Measurements from ENCODE around the gene RABGAP1L. TPM values are rescaled to one million over a fixed set of nuclear protein-coding genes. Genes with fewer than 3 reads are reported as not detected.

RABGAP1L gene
- total RNA-seq, 1 experiment from 2014 or later: 76.9 TPM

DNA sequence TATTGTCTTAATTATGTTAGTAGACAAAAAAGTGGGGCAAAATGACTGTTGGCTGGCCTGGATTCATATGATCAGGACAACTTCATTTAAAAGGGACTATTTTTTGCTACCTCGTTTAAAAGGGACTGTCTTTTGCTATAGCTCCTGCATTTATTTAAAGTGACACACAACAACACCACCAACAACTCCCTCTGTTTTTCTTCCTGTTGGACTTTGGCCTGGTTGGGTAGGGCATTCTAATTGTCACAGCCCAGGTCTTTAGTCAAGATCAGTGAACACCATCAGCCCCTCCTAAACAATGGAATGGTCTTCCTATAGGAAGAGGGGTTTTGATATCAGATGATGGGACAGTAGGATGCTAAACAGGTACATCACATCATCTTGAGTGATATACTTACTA, 530.2 kb downstream of the RABGAP1L start (continued):
- no peak for TF ChIP-seq FOXJ3 (CRISPR knock-in tag; IDR thresholded peaks at IDR 0.05; ENCODE audit: borderline replicate concordance)
- no peak for TF ChIP-seq GTF2I (CRISPR knock-in tag; conservative IDR thresholded peaks at IDR 0.05)
- no peak for TF ChIP-seq ELF4 (CRISPR knock-in tag; IDR thresholded peaks at IDR 0.05; ENCODE audit: low read depth)
- no peak for TF ChIP-seq ZBTB21 (CRISPR knock-in tag; IDR thresholded peaks at IDR 0.05; ENCODE audit: borderline replicate concordance)
- TF ChIP-seq, protein P1, sequence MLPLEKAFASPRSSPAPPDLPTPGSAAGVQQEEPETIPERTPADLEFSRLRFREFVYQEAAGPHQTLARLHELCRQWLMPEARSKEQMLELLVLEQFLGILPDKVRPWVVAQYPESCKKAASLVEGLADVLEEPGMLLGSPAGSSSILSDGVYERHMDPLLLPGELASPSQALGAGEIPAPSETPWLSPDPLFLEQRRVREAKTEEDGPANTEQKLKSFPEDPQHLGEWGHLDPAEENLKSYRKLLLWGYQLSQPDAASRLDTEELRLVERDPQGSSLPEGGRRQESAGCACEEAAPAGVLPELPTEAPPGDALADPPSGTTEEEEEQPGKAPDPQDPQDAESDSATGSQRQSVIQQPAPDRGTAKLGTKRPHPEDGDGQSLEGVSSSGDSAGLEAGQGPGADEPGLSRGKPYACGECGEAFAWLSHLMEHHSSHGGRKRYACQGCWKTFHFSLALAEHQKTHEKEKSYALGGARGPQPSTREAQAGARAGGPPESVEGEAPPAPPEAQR (CRISPR knock-in tag; IDR thresholded peaks at IDR 0.05): no peak
- TF ChIP-seq CREB1 (CRISPR knock-in tag; IDR thresholded peaks at IDR 0.05): no peak
- TF ChIP-seq TEAD1 (CRISPR knock-in tag; IDR thresholded peaks at IDR 0.05): no peak
- no peak for TF ChIP-seq PRRX2 (CRISPR knock-in tag; IDR thresholded peaks at IDR 0.05)
- TF ChIP-seq ZNF121 (CRISPR knock-in tag; IDR thresholded peaks at IDR 0.05): no peak
- TF ChIP-seq ATF1 (CRISPR knock-in tag; IDR thresholded peaks at IDR 0.05): no peak
- no peak for TF ChIP-seq OVOL2 (CRISPR knock-in tag; IDR thresholded peaks at IDR 0.05; ENCODE audit: borderline replicate concordance)
- no peak for TF ChIP-seq SMAD4 (CRISPR knock-in tag; IDR thresholded peaks at IDR 0.05)
- TF ChIP-seq CTCF (IDR thresholded peaks at IDR 0.05): no peak

DNA sequence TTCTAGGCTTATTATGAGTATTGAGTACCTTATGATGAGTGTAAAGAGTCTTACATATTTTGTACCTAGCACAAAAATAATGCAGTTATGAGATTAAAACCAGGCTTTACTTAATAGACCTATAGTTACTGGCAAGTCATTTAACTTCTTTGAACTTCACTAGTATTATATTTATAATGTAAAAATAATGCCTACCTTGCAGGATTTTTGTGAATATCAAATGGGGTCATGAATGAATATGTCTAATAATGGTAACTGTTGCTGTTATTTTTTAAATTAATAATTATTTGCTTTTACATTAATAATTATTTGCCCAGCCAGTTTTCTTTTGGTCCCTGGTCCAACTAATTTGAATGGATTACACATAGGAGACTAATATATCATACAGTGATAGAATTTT, 530.9 kb downstream of the RABGAP1L start:
- Mint-ChIP-seq H3K4me3 (no peak overlapping the region), H3K27me3 (ENCODE audit: low read depth) (no peaks in the 10 kb centered on the region), H3K27ac (no peak overlapping the region; the same call in 1 of the 2 replicates), H3K9me3 (peaks cover 4% of the 10 kb centered on the region; the same call in 1 of the 2 replicates), H3K36me3 (no peaks in the 10 kb centered on the region), H3K4me1 (peaks cover 16% of the 10 kb centered on the region)
- CTCF ChIA-PET: interaction anchor here (0.7 to 0.9 kb wide), 2 partner anchors 10 to 13 kb away, joined by 3 to 6 read pairs; no protein-coding TSS in a partner anchor
- TF ChIP-seq MYBL2 (CRISPR knock-in tag; IDR thresholded peaks at IDR 0.05): no peak
- TF ChIP-seq CBFB (CRISPR knock-in tag; IDR thresholded peaks at IDR 0.05; ENCODE audit: low read depth): no peak
- TF ChIP-seq E2F5 (CRISPR knock-in tag; IDR thresholded peaks at IDR 0.05): no peak
- no peak for TF ChIP-seq SMAD4 (CRISPR knock-in tag; IDR thresholded peaks at IDR 0.05)
- TF ChIP-seq CTCF (IDR thresholded peaks at IDR 0.05): no peak
- TF ChIP-seq NR2C2 (CRISPR knock-in tag; IDR thresholded peaks at IDR 0.05): no peak
- POLR2A ChIA-PET: no interaction called here
- ATAC-seq: no peak
- DNase-seq (ENCODE audit: low spot score): no peak

GRCh38 chr1:174692313-174692712, 533.0 kb downstream of the RABGAP1L start:
- CTCF ChIA-PET: interaction anchor here (1.0 to 1.4 kb wide), 4 partner anchors 10 to 430 kb away, joined by 3 to 5 read pairs (median 4); no protein-coding TSS in a partner anchor
- no peak overlapping the region for H3K4me3 Mint-ChIP-seq
- TF ChIP-seq ZNF671 (CRISPR knock-in tag; IDR thresholded peaks at IDR 0.05) (no peak), OVOL2 (CRISPR knock-in tag; IDR thresholded peaks at IDR 0.05; ENCODE audit: borderline replicate concordance) (no peak), NFE2L1 (CRISPR knock-in tag; IDR thresholded peaks at IDR 0.05) (no peak), TEAD1 (CRISPR knock-in tag; IDR thresholded peaks at IDR 0.05) (no peak), ATF2 (CRISPR knock-in tag; IDR thresholded peaks at IDR 0.05; ENCODE audit: borderline replicate concordance, low read depth) (no peak), NR3C1 (CRISPR knock-in tag; conservative IDR thresholded peaks at IDR 0.05; ENCODE audit: low read depth) (no peak), FOXP1 (CRISPR knock-in tag; IDR thresholded peaks at IDR 0.05; ENCODE audit: borderline replicate concordance) (no peak), RORB (CRISPR knock-in tag; IDR thresholded peaks at IDR 0.05) (no peak), USF2 (CRISPR knock-in tag; IDR thresholded peaks at IDR 0.05) (no peak), ZMAT4 (CRISPR knock-in tag; IDR thresholded peaks at IDR 0.05) (no peak)
- TF ChIP-seq, protein P2, sequence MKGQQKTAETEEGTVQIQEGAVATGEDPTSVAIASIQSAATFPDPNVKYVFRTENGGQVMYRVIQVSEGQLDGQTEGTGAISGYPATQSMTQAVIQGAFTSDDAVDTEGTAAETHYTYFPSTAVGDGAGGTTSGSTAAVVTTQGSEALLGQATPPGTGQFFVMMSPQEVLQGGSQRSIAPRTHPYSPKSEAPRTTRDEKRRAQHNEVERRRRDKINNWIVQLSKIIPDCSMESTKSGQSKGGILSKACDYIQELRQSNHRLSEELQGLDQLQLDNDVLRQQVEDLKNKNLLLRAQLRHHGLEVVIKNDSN (CRISPR knock-in tag; IDR thresholded peaks at IDR 0.05): no peak

More at GRCh38 chr1:174692313-174692712, 533.0 kb downstream of the RABGAP1L start:
- POLR2A ChIA-PET: no interaction called here
- ATAC-seq (peak; percentile 82), DNase-seq (ENCODE audit: low spot score) (no peak)
- Mint-ChIP-seq H3K9me3 (peaks cover 5% of the 10 kb centered on the region; the same call in 1 of the 2 replicates), H3K4me1 (peaks cover 13% of the 10 kb centered on the region), H3K36me3 (no peaks in the 10 kb centered on the region), H3K27me3 (ENCODE audit: low read depth) (no peaks in the 10 kb centered on the region), H3K27ac (no peak overlapping the region)
